Measurements from ENCODE around the gene ZC3H12D.

The ZC3H12D gene

DNA sequence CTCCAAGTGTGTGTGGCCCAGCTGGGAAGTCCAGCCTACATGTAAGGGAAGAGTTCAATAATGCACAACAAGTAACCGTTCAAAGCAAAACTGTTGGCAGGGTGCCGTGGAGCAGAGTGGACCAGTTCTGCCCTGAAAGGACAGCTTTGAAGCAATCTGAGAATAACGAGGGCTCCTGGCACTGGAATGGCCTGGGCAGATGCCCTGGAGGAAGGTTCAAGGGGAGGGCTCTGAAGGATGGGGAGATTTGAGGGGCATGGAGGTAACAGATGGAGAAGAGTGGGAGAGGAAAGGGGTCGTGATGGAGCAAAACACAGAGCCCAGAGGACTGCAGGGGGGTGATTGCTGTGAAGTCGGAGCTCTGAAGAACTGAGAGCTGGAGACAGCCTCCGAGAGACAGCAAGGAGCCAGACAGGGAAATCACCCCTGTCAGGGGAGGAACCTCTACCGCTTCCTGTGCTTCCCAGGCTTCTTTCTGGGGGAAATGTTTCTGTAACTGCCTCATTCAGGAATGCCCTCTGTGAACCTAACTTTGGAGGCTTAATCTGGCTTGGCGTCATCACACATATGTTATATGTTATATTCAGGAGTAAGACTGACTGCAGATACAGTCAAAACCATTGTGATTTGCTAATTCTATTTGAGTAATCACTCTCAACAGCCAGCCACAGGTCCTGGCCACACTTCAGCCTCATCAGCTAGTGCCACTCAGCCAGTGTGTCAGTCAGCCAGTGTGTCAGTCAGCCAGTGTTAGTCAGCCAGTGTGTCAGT, 41.2 kb downstream of the ZC3H12D start:
- DNase-seq (ENCODE audit: low spot score) = no peak

DNA sequence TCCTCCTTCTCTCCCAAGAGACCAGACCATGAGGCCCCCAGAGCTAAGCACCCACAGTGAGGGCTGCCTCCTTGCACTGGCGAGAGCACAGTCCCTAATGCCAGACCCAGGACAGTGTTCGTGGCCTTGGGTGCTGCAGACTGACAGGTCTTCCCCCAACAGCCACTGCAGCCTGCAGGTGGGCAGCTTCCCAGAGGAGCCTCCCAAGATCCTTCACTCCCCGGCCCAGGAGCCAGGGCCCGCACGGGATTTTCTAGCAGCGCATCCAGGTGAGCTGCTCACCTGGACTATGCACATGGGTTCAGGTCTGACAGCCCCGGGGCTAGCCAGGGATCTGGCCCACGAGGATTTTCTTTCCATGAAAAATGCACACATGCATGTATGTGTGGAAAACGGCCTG, 43.1 kb downstream of the ZC3H12D start:
- no peak for DNase-seq (ENCODE audit: low spot score)

DNA sequence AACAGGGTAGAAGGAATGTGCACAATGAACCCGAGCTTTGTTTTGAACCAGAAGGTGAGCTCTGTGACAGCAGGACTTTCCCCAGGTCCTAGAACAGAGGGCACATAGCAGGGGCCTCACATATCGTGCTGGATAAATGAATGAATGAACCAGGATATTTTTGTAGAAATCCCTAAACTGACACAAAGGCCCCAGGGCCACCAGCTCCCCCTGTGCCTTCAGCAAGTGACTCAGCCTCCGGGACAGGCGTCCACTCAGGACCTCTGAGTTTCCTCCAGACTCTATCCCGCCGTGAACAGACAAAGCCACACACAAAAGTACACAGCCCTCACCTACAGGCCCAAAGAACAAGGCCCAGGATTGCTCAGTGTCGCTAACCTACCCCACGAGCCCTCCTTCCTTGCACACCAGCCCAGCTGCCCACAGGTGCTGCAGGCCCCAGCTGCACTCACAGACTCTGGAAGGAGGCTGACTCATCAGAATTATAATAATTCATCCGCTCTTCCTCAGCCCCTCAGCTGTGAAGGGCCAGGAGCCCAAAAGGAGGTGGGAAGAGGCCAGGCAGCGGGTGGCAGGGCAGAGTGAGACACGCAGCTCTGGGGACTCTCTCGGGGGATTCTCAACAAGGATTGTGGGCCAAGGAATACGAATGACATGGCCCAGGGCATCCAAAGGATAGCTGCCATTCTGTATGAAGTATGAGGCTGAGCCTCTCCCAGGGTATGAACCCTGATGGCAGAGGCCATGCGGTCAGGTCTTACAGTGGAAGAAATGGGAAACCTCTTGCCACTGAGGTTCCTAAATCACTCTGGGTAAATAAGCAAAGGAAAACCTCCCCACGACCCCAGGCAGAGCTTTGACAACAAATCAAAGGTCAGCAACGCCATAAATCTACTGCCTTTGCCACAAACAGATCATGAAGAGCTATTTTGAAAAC, 43.8 kb downstream of the ZC3H12D start:
- no peak for DNase-seq (ENCODE audit: low spot score)

DNA sequence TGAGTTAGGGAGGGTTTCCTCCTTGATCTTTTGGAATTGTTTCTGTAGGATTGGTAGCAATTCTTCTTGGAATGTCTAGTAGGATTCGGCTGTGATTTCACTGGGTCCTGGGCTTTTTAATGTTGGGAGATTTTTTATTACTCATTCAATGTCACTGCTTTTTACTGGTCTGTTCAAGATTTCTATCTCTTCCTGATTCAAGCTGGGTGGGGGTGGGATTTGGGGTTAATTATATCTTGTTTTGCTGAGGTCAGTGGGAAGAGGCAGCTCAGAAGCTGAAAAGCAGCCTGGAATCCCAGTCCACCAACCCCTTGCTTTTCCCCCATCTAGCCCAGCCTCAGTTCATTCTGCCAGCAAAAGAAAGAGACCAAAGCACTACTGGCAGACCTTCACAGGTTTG, 45.2 kb downstream of the ZC3H12D start:
- no peak for DNase-seq (ENCODE audit: low spot score)

DNA sequence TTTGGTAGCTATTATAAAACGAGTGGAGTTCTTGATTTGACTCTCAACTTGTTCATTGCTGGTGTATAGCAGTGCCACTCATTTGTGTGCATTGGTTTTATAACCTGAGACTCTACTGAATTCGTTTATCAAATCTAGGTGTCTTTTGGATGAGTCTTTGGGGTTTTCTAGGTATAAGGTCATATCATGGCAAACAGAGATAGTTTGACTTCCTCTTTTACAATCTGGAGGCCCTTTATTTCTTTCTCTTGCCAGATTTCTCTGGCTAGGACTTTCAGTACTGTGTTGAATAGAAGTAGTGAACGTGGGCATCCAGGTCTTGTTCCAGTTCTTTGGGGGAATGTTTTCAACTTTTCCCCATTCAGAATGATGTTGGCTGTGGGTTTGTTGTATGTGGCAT, 46.0 kb downstream of the ZC3H12D start:
- DNase-seq (ENCODE audit: low spot score) = no peak

DNA sequence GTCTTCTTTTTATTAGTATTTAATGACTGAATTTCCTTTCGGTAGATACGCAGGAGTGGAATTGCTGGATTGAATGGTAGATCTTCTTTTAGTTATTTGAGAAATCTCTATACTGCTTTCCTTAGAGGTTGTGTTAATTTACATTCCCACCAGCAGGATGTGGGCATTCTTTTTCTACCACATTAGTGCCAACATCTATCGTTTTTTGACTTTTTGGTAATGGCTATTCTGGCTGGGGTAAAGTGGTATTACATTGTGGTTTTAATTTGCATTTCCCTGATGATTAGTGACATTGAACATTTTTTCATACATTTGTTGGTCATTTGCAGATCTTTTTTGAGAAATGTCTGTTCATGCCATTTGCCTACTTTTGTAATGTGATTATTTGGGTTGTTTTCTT, 47.6 kb downstream of the ZC3H12D start:
- DNase-seq (ENCODE audit: low spot score) = no peak

DNA sequence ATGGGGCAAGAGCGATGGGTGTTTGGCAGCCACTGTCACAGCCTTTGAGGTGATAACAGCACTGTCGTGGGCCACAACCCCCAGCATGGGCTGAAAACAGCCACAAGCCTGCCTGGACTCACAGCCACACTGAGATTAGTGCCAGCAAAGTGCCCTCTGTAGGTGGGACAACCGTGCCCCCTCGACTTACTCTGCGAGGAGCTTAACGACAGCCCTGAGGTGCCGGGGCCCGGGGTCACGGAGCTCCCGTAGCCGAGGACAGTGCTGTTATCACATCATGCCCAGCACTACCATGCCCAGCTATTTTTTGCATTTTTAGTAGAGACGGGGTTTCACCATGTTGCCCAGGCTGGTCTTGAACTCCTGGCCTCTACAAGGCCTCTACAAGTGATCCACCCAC, 48.2 kb downstream of the ZC3H12D start:
- DNase-seq (ENCODE audit: low spot score) = no peak

DNA sequence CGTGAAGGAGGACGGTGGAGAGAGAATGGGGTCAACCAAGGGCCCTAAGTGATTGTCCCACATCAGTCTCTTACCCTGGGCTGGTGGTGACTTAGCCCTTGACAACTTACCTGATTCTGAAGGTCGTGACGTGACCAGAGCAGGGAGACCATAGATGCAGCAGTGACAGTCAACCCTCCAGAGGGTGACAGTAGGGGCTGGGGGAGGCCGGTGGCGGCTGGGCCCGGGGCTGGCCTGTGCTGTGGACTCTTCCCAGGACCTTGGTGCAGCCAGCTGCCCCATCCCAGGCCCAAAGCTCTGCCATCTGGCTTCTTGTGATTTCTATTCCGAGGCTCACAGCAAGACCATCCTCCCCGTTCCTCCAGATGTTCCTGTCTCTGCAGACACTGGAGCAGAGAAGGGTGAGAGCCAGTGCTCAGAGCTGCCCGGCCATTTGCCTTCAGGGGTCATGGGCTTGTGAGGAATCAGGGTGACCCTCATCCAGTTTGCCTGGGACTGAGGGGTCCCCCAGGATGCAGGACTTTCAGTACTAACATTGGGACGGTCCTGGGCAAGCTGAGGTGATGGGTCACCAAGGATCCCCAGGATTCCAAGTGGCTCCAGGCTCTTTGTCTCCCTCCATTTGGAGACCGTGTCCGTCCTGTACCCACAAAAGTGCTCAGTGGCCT, 48.8 kb downstream of the ZC3H12D start:
- DNase-seq (ENCODE audit: low spot score) = no peak

DNA sequence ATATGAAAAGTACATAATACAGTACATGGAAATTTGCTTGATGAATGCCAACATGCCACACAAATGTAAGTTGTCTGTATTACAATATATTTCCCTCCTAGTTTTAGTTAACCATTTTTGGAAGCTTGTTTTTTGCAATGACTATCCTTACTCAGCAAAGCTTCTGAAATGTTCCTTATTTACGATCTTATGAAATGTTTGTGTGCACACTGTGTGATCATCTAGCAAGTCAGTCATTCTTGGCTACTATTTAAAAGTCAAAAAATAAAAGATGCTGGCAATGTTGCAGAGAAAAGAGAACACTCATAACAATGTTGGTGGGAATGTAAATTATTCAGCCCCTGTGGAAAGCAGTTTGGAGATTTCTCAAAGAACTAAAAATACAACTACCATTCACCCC, 50.9 kb downstream of the ZC3H12D start:
- no peak for DNase-seq (ENCODE audit: low spot score)

DNA sequence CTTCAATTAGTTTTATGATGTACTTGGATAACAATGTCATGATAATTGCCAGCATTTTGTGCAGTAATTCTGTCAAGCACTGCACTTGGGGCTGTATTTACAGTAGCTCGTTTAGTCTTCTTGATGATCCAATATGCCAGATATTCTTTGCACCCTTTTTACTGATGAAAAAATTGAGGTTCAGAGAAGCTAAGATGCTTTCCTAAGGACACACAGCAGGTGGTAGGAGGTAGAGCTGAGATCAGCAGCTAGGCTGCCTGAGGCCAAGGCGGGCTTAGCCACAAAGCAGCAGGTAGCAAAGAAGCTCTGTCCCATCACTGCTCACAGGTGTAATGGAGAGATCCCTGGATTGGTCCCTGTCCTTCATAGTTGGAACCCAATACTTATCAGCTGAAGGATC, 51.4 kb downstream of the ZC3H12D start:
- DNase-seq (ENCODE audit: low spot score) = no peak

DNA sequence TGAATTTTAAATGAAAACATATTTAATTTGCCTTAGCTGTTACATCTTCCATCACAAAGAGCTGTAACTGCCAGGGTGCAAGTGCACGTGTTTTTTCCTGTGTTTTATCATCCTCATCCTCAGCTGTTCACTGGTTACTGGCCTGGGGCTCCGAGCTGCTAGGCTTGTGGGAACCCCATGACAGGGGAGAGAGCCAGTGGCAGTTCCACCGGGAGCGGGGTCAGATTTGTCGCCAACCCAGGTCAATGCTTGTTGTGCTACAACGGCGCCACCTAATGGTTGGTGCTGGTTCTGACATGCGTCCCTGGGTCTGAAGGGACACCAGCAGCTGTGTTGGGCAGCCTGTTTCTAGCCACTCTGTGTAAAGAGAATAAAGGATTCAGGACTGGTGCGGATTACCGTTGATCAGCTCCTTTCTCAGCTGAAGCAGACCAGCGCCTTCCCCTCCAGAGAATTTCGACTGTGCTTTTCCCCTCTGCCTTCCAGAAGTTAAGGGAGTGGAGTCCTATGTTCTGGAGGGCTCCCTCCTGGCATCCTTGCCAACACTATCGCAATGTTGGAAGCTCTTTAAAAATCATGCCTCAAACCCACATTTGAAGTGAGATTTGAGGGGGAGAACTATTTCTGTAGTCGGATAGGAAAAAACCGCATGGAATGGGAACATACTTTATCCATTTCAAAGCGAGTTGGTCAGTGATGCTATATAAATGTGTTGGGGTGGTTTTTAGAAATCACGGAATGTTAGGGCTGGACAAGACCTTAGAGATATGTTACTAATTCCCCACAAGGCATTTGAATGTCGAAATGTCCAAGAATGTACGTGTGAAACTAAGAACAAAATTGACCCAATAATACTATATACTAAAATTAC, 52.7 kb downstream of the ZC3H12D start:
- DNase-seq (ENCODE audit: low spot score) = peak; percentile 90

DNA sequence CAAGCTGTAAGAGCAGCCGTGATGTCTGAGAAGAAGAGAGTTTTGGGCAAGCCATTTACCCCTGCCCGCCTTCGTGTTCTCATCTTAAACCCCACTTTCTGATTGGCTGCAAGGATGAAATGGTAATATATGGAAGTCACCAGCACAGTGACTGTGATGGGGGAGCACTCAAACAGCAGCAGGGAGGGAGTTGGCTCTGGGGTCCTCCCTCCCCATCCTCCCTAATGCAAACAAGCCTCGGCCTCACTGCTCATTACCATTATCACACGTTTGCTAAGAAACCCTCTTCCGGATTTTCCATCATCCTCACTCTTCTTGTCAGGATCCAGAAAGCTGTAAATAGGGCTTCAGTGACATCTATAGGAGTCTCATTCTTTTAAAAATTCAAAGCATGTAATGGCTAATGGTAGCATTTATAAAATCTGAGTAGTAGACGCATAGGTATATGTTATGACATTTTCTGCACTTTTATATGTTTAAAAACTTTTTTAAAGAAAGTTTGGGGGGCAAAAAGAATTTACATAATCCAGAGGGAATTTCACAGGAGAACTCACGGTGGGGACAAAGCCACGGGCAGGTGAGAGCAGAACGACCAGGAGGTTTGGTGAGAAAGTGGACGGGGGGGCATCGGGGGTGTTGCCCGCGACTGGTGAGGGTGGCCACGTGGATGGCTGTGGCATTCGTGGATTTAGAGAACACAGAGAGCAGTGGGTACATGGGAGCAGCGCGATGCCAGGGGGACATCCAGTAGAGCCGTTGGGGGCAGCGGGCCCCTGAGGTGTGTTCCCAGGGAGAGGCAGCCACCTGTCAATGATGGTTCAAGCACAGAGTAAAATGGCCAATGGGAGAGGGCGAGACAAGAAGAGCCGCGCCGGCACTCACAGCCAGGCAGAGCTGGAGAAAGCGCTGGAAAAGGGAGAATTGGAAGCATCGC, 55.1 kb downstream of the ZC3H12D start:
- no peak for DNase-seq (ENCODE audit: low spot score)

DNA sequence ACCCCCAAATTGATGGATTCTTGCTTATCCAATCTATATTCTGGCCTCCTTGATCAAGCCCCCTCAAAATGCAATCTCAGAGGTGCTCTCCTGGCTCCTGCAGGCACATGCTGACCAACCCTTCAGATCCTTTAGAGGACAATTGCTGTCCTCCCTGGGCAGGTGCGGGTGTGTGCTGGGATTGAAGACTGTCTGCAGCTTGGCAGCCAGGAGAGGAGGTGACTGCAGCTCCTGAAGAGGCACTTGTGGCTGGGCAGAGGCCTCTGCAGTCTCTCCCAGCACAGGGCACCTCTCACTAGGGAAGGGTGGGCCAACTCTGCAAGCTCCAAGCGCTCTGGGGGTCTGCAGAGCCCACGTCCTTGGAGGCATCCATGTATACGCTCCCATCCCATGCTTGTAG, 56.2 kb downstream of the ZC3H12D start:
- no peak for DNase-seq (ENCODE audit: low spot score)

DNA sequence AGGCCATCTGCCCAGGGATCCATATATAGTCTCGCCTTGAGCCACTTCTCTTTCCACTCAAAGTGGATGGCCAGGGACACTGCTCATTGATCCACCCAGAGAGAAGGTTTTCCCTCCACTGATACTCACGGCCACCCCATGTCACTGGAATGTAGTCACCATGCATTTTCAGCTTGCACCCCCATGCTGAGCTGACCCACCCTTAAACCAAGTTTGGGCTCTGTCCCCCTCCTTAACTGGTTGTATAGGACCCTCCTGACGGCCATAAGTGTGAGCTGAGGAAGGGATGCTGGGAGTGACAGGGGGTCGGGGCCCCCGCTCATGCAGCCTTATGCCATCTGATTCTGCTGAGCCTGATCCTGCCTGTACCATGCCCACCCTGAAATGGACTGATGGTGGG, 59.1 kb downstream of the ZC3H12D start:
- no peak for DNase-seq (ENCODE audit: low spot score)

DNA sequence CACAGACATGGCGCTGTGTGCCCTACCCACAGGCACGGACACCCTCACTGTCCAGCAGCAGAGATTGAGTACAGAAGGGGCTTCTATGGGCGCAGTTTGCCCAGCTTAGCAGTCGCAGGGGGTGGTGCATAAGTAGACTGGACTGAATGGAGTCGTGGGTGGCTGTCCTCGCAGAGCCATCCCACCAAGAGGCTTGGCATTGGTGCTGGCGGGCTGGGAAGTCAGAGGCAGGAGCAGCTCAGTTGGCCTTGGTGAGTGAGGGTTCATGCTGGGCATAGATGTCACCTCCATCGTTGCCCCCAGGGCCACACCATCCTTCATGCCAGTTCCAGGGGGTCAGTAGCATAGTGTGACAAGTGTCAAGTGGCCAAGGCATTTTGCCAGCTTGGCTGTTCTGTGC, 59.6 kb downstream of the ZC3H12D start:
- no peak for DNase-seq (ENCODE audit: low spot score)

DNA sequence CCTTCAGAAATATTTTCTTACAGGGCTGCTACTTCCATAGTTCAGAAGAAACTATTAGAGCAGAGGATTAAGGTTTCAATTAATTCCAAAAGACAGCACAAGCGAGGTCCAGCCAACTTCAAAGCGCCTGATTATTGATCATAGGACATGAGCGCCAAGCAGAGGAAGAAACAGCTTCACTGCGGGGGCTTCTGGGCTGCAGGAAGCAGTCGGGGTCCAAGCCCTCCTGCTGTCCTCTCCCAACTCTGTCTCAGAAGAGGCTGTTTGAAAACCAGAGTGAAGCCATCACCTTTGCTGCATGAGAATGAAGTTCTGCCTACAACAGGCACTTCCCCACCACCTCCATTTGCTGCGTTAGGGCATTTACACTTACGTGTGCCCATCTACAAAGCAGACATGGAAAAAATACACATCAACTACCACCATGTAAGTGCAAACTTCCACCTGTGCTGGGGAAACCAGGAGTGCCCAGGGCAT, 60.8 kb downstream of the ZC3H12D start:
- no peak for DNase-seq (ENCODE audit: low spot score)

DNA sequence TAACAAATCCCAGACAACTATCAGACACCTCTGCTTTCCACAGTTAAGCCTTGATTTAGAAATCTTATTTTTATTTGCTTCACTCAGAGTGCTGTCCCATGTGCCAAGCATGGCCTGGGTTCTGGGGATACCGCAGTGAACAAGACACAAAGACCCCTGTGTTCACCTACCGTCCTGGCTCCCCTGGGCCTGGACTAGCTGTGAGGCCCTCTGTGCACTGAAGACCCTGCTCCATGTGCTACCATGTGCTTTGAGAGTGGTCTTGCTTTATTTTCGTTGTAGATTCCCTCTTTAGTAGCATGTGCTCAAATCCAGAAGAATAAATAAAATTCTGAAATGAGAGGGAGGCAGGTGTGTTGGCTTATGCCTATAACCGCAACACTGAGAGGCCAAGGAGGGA, 62.2 kb downstream of the ZC3H12D start:
- no peak for DNase-seq (ENCODE audit: low spot score)

DNA sequence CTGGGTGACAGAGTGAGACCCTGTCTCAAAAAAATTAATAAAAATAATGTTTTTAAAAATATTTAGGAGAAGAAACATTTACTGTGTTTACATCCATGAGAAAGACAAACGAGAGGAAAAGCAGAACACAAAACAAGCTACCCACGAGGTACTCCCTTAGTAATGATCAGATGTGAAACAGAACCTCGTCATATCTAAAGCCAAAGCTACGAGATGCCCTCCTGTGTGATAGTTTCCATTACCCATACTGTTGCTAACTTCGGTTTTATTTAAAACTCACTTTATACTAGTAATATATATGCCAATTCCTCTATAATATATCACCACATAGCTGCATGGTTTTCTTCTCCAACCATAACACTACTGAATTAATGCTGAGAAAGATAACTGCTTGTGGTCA, 63.7 kb downstream of the ZC3H12D start:
- DNase-seq (ENCODE audit: low spot score) = no peak

DNA sequence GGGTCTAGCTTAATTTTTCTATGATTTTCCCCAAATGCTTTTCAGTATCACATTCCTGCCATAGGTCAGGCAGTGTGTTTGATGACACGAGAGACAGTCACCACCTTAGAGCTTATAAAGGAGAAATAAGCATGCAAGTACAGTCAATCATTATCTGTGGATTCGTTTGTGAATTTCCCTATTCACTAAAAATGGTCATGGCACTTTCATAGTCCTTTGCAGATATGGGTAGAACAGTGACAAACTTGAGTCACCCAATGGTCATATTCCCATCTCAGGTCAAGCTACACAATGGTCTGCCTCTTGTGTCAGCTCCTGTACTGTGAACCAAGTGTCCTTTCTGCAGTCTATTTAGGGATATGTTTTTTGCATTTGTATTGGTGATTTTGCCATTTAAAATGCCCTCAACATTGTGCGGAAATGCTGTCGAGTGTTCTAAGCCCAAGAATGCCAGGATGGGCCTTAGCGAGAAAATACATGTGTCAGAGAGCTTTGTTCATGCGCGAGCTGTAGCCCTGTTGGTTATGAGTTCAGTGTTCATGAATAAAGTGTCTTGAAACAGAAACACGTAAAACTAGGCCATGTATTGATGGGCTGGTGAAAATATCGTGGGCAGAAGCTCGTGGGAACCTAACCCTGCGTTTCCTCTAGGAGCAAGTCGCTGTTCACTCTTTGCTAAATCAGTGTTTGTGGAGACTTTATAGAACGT, 65.0 kb downstream of the ZC3H12D start:
- no peak for DNase-seq (ENCODE audit: low spot score)

DNA sequence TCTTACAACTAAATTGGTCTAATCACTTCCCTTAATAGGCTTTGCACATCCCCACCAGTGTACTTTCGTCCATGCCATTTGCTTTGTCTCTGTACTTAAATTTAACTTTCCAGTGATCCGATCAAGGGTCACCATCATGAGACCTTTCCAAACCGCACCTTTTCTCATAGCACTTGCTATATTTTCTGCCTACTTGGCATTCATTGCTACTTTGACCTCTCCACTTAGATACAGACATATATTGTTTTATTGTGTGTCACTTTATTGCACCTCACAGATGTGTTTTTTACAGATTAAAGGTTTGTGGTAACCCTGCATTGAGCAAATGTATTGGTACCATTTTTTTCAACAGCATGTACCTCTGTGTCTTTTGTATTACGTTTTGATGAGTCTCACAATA, 70.0 kb downstream of the ZC3H12D start:
- no peak for DNase-seq (ENCODE audit: low spot score)

Data from NAMALWA (cell line).